GM19324 (cell line): ENCODE results near the gene LARGE1.

Experiments
- ATAC-seq: cut with Tn5 transposase; IDR thresholded peaks from one replicate; pipeline ENCODE4 v1.9.1; 2021; ENCODE audit warnings: mild to moderate bottlenecking, moderate library complexity; ENCODE audit not compliant: unreplicated experiment, low FRiP score

Gene LARGE1

DNA sequence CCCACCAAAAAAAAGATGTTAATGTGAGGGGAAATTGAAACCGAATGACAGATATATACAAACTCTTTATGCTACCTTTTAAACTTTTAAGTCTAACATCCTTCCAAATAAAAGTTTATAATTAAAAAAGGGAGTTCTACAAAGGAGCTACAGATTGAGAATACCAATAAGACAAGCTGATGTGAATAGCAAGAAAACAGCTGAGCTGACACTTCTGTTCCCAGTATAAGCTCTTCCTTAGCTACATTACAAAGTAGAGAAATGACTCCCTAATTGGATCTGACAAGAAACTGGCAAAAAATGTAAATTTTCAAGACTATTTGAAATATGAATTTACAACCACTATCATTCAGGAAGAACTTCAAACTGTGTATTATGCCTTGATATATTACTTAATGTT lies 567.5 kb downstream of the LARGE1 start:
- ATAC-seq: no peak

DNA sequence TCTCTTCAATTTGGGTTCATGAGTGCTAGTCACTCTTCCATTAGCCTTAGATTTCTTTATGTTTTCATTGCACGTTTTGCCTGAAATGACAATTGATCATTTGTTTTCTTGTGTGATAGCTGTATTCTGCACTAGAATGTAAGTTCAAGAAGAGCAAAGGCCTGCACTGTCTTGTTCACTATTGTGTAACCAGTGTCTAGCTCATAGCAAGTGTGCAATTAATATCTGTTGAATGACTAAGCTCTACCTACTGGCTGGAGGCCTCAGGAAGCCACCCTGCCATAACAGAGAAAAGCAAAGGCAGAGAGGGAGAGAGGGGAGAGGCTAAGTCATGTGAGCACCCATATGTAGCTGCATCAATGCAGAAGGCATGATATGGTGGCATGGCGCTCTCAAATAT lies 569.3 kb downstream of the LARGE1 start:
- no peak for ATAC-seq

DNA sequence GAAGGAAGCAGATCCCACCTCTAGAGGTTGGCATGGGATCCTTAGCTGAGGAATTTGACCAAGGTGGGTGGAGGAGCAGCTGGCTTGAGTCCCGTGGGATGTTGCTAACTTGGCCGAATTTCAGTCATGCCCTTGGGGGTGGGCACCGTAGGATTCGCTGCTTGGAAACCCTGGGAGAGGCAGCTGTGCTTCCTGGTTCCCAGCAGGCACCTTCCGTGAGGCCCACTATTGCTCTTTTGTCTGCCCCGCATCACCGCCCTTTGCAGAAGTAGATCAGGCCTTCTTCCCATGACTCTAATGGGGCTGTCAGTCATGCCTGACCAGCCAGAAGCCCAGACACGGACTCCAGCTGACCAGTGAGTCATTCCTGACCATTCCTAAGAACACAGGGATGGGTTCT lies 569.8 kb downstream of the LARGE1 start:
- no peak for ATAC-seq

DNA sequence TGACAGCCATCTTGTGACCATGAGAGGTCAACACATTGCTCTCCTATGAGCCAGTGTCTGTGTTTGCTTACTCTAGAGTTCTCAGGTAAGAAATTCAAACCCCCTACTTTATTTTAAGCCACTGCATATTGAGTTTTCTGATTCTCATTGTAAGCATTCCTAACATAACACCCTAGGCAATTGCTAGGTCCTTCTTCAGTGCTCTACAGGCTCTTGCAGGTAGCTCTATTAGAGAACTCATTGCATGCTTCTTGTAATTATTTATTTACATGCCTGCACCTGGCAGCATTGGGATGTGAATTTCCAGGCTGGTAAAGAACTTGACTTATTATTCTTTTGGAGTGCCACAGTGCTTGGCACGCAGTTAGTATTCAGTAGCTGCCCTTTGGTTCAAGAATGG lies 573.3 kb downstream of the LARGE1 start:
- no peak for ATAC-seq

DNA sequence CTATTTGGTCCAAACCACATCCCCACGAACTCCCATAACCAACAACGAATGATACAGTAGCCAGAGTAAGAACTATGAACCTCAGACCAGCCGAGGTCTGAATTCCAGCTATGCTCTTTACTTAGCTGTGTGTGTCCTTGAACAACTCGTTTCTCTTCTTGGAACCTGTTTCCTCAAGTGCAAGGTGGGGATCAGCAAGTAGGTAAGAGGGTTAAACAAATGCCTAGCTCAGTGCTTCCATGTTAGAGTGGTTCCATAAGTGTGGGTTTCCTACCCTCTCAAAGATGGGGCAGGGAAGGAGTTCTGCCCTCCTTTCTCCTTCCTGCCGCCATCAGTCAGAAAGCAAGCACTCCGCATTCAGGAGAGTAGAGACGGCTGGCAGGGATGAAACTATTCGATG lies 578.7 kb downstream of the LARGE1 start:
- ATAC-seq: no peak

DNA sequence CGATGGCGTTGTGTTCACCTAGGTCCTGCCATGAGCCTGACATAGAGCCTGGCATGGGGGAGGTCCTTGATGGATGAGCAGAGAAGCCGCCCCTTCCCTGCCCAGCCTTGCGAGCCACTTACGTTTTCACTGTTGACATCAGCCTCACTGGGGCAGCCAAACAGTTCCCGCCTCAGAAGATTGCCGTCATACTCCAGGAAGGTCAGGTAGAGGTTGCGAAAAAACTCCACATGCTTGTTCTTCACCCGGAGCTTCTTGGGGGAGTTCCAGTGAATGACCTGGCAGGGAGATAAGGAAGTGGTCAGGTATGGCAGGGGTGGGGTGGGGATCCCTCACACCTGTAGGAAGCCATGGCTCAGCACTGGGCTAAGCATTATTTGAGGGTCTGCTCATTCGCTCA lies 582.8 kb downstream of the LARGE1 start:
- no peak for ATAC-seq

DNA sequence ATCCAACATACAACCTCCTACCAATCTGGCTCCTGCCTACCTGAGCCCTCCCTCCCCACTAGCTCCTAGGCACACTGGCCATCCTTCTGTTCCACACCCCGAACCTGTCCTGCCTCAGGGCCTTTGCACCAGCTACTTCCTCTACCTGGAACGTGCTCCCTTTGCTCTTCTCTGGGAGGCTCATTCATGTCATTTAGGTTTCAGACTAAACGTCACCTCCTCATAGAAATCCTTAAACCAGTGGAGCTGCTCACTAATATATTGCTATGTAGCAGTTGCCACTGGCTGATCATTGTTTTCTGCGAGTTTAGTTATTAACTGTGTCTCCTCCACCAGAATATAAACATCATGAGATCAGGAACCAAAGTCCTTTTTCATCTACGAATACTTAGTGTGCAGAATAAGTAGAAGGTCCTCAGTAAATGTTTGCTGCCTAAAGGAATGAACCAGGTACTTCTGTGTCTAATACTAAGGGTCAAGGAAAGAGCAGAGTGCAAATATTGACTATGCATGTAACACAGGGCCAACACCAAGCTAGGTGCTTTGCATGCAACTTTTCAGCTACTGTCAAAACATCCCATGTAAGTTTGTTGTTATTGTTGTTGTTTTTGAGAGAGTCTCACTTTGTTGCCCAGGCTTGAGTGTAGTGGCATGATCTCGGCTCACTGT lies 584.5 kb downstream of the LARGE1 start:
- no peak for ATAC-seq

DNA sequence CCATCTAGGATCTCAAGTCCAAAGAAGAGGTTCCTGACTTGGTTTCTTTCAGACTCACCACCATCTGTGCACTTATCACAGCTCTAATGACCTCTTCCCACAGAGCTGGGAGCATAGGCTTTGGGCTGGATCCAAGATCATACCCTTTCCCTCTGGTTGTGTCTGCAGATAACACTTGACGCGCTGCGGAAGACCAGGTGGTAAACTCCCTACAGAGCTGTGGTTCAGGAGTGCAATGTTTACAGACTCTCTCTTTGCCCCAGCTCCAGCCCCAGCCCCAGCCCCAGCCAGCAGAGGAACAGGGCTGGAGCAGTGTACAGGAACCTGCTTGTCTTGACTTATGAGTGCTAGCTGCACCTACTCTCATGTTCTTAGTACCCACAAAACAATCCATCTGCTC lies 587.7 kb downstream of the LARGE1 start:
- no peak for ATAC-seq

DNA sequence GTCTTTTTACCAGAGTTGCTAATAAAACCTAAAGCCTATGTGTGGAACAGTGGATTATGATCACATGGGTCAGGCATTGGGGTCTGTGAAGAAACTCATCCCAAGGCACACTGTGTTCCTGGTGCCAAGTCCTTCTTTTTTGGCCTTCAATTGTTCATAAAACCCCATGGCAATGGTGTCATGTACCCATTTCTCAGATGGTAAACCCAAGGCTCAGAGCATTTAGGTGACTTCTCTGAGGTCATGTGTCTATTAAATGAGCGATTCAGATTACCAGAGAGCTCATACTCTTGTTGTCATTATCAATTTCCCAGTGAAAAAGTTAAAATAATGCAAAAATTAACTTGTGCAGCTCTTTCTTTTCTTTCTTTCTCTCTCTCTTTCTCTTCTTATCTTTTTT lies 589.3 kb downstream of the LARGE1 start:
- no peak for ATAC-seq

DNA sequence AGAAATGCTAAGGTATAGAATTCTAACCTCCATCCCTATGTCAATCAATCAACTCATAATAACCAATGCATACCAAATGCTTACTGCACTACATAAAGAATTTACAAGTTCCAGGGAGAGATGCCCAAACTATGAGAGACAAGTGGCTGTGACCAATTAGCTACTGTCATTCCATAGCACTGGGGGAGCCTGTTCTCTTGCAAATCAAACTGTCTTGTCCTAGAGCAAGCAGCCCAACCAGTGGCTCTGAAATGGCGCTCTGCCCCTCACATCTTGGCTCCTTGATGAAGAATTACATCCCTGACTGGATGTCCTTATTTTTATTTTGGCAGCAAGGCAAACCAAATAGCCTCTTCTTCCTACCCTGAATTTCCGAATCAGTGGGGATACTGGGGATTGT lies 589.7 kb downstream of the LARGE1 start:
- ATAC-seq: no peak

DNA sequence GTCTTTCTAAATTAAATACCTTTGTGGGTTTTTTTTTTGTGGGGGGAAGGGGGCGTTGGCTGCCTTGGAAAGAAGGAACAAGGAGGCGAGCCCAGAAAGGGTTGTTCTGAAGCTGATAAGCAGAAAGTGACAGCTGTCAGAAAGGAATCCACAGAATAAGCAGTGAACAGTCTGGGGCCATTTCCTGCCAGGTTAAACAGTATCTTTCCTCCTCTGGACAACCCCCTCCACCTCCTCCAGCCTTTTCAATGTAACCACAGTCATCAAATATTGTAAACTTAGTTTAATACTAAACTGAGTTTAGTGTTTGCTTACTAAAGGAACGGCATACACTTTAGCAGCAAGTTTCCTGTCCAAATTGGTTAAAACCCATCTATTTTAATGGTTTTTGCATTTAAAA lies 590.9 kb downstream of the LARGE1 start:
- no peak for ATAC-seq

DNA sequence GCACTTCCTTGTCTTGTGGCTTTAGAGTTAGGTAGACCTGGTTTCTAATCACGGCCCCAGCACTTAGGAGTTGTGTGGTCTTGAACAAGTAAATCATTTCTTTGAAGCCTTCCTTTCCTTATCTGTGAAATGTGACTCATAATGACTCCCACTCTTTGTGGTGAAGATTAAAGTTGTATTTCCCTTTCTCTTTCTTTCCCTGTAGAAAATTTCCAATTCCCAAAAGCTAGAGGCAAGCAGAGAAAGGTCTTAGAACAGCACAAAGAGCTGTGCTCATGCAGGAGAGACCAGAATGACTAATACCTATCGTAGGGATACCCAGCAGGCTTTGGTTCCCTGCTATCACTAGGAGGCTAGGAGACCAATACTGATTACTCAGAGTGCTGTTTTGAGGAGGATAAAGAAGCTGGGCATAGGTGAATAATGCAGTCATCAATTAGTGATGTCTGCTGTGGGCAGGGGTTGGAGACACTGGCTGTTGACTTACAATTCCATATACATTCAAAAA lies 591.4 kb downstream of the LARGE1 start:
- no peak for ATAC-seq

DNA sequence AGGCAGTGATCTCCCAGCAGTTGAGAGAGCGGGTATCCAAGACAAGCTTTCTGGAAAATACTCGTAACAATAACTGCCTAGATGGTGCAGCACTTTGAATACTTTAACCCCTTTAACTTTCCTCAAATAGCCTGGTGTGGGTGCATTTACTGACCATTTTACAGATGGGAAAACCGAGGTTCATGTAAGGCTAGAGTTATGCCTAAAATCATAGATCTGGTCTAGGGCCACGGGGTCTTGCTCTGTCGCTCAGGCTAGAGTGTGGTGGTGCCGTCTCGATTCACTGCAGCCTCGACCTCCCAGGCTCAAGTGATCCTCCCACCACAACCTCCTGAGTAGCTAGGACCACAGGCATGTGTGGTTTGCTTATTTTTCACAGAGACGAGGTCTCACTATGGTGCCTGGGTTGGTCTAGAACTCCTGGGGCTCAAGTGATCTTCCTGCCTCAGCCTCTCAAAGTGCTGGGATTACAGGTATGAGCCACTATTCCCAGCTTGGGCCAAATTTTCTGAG lies 592.9 kb downstream of the LARGE1 start:
- ATAC-seq: no peak

DNA sequence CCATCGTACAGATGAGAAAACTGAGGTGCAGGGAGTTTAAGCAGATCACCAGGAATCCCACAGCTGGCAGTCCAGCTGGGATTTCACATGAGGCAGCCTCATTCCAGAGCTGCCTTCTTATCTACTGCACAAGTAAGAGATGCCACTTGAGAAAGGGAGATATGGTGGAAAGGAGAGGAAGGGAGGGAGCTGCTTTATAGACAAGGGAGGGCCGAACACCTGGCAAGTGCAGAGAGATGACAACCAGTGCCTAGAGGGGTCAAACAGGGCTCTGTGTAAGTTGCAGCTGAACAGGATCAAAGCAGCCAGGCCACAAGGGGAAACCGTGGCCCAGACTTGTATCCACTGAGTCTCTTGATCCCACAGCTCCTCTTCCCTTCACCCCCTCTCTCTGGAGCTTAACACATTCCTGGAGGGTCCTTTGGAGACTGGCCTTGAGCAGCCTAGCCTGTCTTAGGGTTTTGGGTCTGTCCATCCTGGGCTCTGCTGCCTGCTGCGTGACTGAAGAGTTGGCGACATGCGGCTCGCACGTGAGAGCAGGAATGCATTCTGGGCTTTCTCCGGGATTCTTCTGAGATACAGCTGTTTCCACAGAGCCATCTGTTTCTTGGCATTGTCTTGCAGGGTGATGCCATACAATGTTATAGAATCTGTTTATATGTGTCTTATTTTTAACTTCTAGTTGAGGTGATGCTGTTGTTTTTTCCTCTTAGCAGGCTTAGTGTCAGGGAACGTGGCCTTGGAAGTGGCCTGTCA lies 593.6 kb downstream of the LARGE1 start:
- no peak for ATAC-seq

DNA sequence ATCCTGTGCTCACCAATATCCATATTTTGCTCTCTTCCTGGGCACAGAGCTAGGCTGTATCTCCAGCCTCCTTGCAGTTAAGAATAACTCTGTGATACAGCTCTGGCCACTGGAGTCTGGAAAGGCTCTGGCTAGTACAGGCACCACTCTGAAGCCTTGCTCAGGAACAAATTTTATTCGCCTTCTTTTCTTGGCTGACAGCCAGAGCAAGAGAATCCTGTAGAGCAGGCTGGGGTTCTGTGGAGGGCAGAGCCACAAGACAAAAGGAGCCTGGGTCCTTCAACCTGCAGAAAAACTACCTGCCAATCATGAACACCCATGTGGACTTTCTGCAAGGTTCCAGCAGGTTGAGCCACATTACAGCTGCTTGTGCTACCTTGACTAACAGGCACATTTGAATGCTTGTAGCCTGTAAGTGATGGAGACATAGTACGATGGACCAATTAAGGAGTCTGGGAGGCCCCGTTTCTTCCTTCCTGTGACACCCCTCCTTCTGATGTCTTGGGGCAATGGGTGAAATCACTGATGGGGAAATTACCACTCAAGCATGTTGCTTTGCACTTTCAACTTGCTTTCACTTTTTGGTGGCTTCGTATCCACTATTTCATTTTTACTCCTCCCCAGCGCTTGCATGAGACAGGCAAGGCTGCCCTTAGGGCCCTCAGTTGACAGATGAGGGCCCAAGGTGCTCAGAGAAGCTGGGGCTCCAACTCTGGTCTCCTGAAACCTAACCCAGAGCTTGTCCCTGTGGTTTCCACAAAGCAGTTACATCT lies 594.9 kb downstream of the LARGE1 start:
- ATAC-seq: no peak

DNA sequence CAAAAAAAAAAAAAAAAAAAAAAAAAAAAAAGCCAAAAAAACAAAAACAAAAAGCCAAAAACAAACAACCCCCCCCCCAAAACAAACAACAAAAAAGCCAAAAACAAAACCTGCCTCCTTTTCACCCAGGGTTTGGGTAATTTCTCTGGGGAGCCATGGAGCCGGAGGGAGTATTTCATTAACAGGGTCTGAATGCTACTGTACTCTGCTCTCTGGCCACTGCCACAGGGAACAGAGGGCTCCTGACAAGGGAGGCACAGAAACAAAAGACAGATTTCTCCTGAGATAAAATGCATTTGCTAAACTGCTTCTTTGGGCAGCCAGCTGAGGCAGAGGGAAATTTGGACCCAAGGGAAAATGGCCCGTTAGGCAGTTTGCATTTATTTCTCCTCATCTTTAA lies 596.0 kb downstream of the LARGE1 start:
- no peak for ATAC-seq

DNA sequence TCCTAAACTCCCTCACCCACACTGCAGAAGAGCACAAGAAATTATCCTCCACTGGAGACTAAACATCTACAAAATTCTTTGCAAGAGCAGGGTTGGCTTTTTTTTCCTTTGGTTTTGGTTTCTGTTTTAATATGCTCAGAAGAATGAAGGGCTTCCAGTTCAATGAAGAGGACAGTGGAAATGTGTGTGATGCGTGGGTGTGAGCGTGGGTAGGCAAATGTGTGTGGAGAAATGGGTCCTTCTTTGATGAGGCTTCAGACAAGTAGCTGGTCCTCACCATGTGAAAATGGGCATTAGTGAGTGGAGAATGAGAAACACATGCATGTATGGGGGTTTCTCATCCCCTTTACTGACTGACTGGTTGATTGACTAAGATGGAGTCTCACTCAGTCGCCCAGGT lies 598.8 kb downstream of the LARGE1 start:
- ATAC-seq: no peak

DNA sequence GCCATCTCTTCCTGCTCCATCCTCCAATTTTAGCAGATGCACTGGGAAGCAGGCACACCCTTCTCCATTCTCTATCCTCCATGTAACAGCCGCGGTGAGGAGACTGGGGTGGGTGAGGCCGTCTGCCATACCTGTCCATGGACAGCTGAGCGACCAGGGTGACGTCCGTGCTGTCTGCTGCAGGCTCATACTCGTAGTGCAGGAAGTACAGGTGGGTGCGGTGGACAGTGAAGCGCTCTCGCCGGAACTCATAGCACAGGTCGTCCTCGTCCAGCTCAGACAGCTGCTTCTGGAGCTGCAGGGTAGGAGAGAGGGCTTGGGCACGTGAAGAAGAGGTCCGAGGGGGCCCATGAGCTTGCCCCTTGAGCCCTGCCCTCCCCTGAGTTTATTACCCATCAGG lies 604.3 kb downstream of the LARGE1 start:
- no peak for ATAC-seq

DNA sequence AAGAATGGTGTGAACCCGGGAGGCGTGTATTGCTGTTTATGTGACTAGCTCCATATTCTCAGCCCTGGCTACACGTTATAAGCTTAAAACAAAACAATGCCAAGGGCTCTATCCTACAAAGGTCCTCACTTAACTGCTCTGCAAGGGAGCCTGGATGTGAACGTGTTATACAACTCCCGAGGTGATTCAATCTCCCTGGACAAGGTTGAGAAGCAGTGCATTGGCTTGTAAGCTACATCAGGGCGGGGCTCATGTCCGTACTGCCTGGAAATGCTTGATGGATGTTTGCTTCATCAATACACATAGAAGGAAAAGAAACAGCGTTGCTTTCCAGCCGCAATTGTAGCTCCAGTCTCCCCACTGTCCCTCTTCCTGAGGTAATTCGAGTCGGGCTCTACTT lies 605.2 kb downstream of the LARGE1 start:
- ATAC-seq: no peak

DNA sequence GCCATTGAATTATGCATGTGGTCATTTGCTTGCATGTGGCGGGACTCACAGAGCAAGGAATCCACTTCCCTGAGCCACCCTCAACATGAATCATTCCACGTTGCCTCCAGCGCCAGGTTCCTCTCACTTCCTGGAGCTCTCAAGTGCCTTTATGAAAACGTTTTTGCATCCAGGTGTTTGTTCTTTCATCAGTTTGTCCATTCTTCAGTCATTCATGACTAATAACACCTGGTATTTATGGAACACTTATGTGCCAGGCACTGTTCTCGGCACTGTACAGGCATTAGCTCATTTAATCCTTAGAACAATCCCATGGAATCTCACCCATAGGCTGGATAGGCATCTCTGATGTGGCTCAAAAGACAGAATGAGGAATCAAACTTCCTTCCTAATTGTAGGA lies 606.0 kb downstream of the LARGE1 start:
- ATAC-seq: no peak

DNA sequence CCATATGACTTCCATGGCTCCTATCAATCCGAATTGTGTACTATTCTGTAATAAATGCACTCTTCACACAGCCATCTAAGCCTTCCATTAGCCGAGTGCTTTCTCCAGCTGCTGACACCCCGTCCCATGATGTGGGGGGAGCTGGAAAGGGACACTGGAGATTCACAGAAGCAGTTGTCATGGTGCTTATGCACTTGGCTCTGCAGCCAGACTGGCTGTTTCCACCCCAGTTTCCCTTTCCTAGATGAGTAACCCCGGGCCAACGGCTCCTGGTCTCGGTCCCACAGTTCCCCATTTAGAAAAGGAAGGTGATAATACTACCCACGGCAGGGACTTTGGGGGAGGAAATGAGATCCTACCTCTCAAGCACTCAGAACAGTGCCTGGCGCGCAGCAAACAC lies 617.2 kb downstream of the LARGE1 start:
- ATAC-seq: no peak
